ENCODE data around the gene CIRBP. TPM values are rescaled to one million over a fixed set of nuclear protein-coding genes. Genes with fewer than 3 reads are reported as not detected.
A peak's percentile ranks its signal among the peaks of the same experiment; 100 is the strongest.

The CIRBP gene
- total and polyA plus RNA-seq, 2 of the 13 experiments (the other 11 are each of a cell fraction or from before 2014, with no cell fraction given) = 133 to 140 TPM

DNA sequence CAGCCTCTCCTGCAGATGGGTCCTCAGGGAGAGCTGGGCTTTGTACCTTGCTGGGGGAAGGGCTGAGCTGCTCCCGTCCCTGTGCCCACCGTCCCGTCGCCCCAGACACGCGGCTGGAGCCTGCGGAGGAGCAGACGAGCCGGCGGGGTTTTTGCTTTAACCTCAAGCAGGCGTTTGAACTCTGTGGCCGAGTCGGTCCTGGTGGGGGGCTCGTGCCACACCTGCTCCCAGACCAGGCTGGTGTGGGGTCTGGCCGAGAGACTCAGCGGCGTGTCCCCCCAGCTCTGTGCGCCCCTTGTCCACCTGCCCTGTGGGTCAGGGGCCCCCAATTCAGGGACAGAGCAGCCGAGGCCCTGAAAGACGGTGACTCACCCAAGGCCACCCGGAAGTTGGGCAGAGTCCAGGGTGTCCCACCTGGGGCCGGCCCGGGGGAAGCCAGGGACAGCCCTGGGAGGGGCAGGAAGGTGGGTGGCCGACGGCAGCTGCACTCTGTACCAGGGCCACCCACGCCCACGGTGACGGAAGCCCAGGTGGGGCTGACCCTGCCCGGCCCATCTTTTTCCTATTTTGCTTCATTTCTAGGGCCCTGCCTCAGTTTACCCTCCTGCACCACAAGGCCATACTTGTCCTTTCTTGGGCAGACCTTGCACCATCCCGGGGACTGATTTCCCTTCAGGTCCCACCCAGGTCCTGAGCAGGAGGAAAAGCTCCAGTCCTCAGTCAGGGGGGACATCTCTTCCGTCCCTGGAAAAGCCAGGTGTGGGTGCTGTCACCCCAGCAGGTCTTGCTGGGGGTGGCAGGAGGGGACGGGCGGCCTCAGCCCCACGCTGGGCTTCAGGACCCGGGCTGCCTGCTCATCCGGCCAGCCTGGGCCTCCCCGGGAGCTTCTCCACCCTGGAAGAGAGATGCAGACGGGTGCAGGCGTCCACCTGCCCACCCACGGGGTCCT, 21.8 kb downstream of the CIRBP start (continued):
- TF ChIP-seq, protein P1, sequence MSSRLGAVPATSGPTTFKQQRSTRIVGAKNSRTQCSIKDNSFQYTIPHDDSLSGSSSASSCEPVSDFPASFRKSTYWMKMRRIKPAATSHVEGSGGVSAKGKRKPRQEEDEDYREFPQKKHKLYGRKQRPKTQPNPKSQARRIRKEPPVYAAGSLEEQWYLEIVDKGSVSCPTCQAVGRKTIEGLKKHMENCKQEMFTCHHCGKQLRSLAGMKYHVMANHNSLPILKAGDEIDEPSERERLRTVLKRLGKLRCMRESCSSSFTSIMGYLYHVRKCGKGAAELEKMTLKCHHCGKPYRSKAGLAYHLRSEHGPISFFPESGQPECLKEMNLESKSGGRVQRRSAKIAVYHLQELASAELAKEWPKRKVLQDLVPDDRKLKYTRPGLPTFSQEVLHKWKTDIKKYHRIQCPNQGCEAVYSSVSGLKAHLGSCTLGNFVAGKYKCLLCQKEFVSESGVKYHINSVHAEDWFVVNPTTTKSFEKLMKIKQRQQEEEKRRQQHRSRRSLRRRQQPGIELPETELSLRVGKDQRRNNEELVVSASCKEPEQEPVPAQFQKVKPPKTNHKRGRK (CRISPR knock-in tag; IDR thresholded peaks at IDR 0.05) = no peak
- TF ChIP-seq, protein P2, sequence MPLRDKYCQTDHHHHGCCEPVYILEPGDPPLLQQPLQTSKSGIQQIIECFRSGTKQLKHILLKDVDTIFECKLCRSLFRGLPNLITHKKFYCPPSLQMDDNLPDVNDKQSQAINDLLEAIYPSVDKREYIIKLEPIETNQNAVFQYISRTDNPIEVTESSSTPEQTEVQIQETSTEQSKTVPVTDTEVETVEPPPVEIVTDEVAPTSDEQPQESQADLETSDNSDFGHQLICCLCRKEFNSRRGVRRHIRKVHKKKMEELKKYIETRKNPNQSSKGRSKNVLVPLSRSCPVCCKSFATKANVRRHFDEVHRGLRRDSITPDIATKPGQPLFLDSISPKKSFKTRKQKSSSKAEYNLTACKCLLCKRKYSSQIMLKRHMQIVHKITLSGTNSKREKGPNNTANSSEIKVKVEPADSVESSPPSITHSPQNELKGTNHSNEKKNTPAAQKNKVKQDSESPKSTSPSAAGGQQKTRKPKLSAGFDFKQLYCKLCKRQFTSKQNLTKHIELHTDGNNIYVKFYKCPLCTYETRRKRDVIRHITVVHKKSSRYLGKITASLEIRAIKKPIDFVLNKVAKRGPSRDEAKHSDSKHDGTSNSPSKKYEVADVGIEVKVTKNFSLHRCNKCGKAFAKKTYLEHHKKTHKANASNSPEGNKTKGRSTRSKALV (CRISPR knock-in tag; IDR thresholded peaks at IDR 0.05) = peak; percentile 72; the same call in 1 of the 2 replicates
- TF ChIP-seq TOPORS (CRISPR knock-in tag; IDR thresholded peaks at IDR 0.05) (no peak), ZNF563 (CRISPR knock-in tag; IDR thresholded peaks at IDR 0.05) (peak; percentile 86; the same call in 1 of the 2 replicates), PRMT3 (CRISPR knock-in tag; IDR thresholded peaks at IDR 0.05; ENCODE audit: borderline replicate concordance, low read depth) (no peak), TSC22D2 (CRISPR knock-in tag; IDR thresholded peaks at IDR 0.05; ENCODE audit: borderline replicate concordance) (no peak), DPF2 (CRISPR knock-in tag; IDR thresholded peaks at IDR 0.05; ENCODE audit: borderline replicate concordance, low read depth) (peak; percentile 95), SIN3A (IDR thresholded peaks at IDR 0.05; ENCODE audit: borderline replicate concordance, low read depth, low read length) (0 out of 2 replicates have a peak, but pooled peaks have one; percentile 52), ZNF775 (CRISPR knock-in tag; IDR thresholded peaks at IDR 0.05; ENCODE audit: borderline replicate concordance) (no peak), JUND (CRISPR knock-in tag; IDR thresholded peaks at IDR 0.05) (peak; percentile 98), ZNF24 (IDR thresholded peaks at IDR 0.05) (no peak), ZSCAN22 (CRISPR knock-in tag; IDR thresholded peaks at IDR 0.05) (no peak), SMARCE1 (IDR thresholded peaks at IDR 0.05; ENCODE audit: borderline replicate concordance) (no peak), ZIK1 (CRISPR knock-in tag; IDR thresholded peaks at IDR 0.05; ENCODE audit: borderline replicate concordance, low read depth) (no peak; the same call in 1 of the 2 replicates)
- TF ChIP-seq, protein P3, sequence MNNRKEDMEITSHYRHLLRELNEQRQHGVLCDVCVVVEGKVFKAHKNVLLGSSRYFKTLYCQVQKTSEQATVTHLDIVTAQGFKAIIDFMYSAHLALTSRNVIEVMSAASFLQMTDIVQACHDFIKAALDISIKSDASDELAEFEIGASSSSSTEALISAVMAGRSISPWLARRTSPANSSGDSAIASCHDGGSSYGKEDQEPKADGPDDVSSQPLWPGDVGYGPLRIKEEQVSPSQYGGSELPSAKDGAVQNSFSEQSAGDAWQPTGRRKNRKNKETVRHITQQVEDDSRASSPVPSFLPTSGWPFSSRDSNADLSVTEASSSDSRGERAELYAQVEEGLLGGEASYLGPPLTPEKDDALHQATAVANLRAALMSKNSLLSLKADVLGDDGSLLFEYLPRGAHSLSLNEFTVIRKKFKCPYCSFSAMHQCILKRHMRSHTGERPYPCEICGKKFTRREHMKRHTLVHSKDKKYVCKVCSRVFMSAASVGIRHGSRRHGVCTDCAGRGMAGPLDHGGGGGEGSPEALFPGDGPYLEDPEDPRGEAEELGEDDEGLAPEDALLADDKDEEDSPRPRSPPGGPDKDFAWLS (CRISPR knock-in tag; IDR thresholded peaks at IDR 0.05; ENCODE audit: borderline replicate concordance) = no peak
- TF ChIP-seq, protein P4, sequence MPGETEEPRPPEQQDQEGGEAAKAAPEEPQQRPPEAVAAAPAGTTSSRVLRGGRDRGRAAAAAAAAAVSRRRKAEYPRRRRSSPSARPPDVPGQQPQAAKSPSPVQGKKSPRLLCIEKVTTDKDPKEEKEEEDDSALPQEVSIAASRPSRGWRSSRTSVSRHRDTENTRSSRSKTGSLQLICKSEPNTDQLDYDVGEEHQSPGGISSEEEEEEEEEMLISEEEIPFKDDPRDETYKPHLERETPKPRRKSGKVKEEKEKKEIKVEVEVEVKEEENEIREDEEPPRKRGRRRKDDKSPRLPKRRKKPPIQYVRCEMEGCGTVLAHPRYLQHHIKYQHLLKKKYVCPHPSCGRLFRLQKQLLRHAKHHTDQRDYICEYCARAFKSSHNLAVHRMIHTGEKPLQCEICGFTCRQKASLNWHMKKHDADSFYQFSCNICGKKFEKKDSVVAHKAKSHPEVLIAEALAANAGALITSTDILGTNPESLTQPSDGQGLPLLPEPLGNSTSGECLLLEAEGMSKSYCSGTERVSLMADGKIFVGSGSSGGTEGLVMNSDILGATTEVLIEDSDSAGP (CRISPR knock-in tag; IDR thresholded peaks at IDR 0.05; ENCODE audit: borderline replicate concordance) = peak; percentile 87; the same call in 1 of the 2 replicates
- TF ChIP-seq, protein P5, sequence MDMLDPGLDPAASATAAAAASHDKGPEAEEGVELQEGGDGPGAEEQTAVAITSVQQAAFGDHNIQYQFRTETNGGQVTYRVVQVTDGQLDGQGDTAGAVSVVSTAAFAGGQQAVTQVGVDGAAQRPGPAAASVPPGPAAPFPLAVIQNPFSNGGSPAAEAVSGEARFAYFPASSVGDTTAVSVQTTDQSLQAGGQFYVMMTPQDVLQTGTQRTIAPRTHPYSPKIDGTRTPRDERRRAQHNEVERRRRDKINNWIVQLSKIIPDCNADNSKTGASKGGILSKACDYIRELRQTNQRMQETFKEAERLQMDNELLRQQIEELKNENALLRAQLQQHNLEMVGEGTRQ (IDR thresholded peaks at IDR 0.05; ENCODE audit: low read depth, low read length) = no peak
- TF ChIP-seq, protein P5 (CRISPR knock-in tag; IDR thresholded peaks at IDR 0.05; ENCODE audit: borderline replicate concordance) = no peak

Measured in HepG2 (cell line).